HG03457 (cell line): Measurements from ENCODE around the gene LMNB1.
"Not testable (repeated sequence)": the region's sequence is repeated elsewhere in the genome, so short reads cannot be mapped to it uniquely, and the experiment has no call there.

Experiments used
- ATAC-seq: cut with Tn5 transposase; IDR thresholded peaks from one replicate; pipeline ENCODE4 v1.9.1; 2021; ENCODE audit warnings: moderate number of reproducible peaks; ENCODE audit not compliant: unreplicated experiment

LMNB1 gene

DNA sequence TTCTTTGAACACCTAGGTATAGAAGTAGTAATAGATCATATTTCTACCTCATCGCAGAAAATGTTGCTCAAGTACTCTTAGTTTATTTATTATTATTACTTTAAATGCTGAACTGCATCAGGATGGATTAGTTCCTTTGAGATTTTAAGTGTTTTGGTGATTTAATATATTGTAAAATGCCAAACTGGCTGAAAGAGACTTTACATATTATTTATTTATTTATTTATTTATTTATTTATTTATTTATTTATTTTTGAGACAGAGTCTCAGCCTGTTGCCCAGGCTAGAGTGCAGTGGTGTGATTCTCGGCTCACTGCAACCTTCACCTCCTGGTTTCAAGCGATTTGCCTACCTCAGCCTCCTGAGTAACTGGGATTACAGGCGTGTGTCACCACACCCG is 42.3 kb downstream of the LMNB1 start:
- no peak for ATAC-seq

DNA sequence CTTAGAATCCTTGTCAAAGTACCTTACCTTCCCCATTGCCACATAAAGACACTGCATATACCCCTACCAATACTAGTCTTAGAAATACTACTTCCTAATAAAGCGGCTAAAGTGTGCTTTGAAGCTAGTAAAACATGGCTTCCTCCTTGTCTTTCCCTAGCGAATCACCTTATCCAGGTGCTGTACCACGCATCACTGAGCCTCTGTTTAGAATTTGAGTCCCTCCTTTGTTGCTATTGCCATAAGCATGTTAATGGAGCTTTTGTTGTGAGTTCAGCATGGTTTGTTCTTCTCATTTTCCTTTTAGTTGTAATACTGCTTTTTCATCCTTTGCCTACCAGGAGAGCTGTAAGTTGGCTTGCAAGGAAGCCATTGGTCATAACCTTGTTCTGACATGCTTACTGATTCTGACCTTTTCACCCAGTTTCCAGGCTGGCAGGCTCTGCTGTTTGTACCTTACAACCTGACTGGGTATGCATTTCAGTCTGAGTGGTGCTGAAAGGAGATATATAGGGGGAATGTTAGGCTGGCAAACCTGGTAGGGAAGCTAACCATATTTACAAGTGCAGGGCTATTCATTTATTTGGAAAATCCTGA is 49.8 kb downstream of the LMNB1 start:
- no peak for ATAC-seq

DNA sequence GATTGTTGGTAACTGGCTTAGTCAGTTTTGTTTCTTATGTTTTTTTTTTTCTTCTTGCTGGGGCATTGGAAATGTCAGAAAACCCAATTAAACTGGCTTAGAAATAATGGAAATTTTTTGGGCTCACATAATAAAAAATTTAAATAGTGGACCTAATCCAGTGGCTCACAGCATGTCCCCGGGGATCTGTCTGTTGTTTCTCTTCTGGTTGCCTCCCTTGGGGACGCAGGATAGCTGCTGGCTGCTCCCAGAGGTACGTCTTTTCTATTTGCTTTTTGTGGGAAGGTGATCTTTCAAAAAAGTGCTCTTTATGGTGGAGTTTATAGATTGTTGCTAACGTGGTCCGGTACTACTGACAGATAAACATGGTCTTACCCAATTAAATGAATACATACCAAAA is 52.2 kb downstream of the LMNB1 start:
- ATAC-seq, result no peak

DNA sequence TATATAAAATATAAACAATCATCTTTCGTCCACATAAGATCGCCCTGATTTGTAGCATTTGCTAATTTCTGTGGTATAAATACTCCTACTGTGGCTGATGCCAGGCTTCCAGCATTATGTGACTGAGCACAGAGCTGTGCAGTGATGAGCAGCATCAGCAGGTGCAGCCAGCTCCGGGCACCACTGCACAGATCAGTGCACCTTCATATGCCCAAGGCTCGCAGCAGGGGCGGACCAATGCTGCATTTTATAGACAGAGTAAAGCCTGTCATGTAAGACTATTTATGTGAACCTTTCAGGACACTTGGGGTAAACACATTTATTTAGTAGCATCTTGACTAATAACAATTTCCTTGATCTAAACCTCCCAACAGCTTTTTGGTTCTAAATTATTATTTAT is 53.1 kb downstream of the LMNB1 start:
- ATAC-seq, result no peak

DNA sequence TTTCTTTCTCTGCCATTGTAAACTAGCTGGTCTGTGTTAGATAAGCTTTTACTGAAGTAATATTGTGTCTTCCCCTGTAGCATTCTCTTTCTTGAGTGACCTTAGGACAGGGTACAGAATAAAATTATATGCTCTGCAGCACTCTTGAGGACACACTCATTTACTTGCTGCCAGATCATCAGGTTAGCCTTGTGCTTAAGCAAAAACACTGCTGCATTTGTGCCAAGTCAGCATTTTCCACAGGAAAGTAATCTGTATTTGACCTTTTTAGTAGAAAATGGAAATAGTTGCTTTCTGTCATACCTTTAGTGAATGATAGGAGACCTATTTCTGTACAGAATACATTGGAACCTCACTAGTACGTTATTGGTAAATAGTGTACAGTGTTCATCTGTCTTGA is 54.2 kb downstream of the LMNB1 start:
- no peak for ATAC-seq

DNA sequence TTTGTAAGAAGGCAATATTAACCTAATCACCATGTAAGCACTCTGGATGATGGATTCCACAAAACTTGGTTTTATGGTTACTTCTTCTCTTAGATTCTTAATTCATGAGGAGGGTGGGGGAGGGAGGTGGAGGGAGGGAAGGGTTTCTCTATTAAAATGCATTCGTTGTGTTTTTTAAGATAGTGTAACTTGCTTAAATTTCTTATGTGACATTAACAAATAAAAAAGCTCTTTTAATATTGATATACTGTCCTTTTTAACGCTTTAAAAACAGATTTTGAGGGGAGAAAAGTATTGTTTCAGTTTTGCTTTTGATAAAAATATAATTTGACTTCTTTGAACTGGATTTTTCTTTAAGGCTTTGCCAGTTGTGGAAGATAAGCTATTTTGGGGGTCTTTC is 59.8 kb downstream of the LMNB1 start:
- no peak for ATAC-seq

DNA sequence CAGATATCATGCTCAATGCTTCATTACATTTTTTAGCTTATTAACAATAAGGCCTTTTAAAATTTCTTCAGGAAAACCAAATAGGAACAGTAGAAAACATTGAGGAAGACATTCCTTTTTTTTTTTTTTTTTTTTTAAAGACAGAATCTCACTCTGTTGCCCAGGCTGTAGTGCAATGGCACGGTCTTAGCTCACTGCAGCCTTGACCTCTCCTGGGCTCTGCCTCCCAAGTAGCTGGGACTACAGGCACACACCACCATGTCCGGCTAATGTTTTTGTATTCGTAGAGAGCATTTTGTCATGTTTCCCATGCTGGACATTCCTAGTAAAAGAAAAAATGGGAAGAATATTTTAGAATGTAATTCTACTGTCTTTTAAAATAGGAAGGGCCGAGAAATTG is 60.3 kb downstream of the LMNB1 start:
- ATAC-seq, result no peak

DNA sequence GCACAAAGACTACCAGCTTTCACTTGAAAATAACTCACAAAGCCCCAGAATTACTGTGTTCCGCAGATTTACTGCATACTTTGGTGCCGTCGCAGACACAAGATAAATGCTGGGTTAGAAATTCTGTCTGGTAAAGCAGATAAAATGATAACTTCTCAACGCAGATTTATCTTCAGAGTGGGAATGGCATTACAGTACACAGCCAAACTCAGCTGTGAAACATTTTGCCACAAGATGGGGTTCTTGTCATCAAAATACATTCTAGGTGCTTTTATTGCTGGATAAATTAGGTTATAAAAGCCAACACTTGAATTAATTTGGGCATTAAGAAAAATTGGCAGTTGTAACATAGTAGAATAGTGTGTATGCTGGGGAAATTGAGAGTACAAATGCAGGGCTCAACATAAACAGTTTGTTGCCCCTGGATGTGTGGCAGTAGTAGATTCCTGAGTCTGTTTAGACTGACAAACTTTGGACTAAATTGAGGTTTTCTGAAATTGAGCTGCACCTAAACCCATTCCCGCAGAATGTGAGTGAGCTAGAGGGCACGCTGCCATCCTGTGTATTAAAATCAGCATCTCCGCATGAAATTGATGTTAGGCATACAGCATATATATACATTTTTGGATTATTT is 61.1 kb downstream of the LMNB1 start:
- no peak for ATAC-seq

DNA sequence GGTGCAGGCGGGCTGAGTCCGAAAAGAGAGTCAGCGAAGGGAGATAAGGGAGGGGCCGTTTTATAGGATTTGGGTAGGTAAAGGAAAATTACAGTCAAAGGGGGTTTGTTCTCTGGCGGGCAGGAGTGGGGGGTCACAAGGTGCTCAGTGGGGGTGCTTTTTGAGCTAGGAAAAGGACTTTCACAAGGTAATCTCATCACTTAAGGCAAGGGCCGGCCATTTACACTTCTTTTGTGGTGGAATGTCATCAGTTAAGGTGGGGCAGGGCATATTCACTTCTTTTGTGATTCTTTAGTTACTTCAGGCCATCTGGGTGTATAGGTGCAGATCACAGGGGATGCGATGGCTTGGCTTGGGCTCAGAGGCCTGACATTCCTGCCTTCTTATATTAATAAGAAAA is 62.5 kb downstream of the LMNB1 start:
- not testable (repeated sequence) for ATAC-seq

DNA sequence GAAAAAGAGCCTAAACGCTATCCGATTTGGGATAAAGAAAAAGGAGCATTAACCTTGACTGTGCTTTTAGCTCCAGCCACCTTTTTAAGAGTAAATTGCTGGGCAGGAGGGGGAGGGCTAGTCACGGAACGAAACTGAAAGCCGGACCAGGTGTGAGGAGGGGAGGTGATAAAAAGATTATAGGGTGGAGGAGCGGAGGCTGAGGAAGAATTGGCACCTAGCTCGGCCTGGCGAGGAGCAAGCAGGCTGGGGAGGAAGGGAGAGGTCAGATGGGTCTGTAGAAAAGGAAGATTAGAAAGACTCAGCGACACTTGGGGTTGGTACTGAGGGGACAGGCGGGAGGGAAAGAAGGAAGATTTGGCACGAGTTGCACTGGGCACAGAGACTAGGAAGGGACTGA is 66.4 kb downstream of the LMNB1 start:
- ATAC-seq, result not testable (repeated sequence)

DNA sequence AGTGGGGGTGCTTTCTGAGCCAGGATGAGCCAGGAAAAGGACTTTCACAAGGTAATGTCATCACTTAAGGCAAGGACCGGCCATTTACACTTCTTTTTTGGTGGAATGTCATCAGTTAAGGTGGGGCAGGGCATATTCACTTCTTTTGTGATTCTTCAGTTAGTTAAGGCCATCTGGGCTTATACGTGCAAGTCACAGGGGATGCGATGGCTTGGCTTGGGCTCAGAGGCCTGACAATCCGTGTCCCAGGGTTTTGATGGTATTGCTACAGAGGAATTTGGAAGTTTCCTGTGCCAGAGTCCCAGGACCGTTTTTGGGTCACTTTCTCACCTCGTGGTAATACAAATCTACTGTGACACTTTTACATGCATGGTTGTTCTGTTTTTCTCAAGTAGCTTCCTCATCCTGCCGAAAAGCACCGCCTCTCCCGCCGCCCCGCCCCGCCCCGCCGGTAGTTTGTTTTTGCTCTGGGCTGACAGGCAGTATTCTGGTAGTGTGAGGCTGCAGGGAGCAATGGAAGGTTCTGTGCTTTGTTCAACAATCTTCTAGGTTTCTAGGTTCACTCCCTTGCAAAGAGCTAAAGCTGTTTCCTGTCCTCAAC is 68.6 kb downstream of the LMNB1 start:
- ATAC-seq, result peak; percentile 84

DNA sequence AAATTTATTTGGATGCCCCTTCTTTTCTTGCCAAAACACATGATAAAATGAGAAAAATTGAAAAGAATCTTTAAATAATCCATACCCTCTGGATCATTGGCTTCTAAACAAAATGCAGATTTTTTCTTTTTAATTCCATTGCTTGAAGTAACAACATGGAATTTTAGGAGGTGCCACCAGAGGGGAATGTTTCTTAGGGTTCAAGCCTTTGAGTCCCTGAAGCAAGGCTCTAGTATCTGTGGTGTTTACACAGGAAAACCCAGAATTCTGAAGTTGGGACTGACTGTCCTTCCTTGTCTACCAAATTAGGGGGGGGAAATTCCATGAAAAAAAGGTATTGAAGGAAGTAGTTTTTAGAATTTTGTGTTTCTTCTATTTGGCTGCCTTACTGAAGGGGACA is 69.4 kb downstream of the LMNB1 start:
- no peak for ATAC-seq

DNA sequence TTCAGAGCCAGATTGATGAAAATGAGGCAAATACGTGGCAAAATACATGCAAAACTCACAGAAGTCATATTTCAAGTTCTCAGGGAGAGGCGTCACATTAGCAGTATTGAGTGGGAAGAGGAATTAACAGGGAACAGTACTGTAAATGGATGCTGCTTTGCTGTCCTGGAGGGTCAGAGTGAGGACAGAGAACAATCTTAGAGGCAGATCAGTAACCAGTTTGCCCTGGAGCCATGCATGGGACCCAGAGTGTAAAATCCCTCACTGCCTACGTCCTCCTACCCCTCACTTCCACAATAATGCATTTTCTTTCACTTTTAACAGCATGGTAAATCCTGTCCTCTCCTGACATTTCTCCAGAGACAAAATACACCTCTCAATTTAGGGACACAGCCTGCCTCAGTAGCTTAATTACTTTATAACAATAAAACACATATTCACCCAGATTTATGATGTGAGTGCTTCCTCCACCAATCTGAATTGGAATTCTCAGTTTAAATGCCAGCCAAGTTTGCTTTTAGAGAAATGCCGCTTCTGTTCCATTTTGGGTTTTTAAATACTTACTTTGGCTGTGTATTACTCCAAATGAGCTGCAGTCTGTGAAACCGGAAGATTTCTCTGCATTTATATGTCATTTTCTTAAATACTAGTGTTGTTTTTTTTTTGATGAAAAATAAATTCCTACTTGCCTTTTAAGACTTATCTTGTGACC is 70.0 kb downstream of the LMNB1 start:
- no peak for ATAC-seq

DNA sequence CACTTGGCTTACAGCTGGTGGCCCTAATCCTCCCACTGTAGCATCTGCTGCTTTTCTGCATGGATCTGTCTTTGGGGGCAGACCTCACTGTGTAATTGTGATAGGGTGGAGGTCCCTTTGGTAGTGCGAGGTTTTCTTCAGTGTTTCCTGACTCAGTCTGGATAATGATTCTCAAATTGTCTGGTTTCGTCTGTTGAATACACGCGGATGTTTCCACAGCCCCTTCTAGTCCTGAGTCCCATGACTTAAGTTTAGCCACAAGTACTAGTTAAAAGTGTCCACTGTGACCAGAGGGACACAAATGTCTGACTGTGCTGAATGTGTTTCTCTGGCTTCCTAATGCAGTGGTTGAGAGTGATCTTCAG is 70.5 kb downstream of the LMNB1 start:
- no peak for ATAC-seq

DNA sequence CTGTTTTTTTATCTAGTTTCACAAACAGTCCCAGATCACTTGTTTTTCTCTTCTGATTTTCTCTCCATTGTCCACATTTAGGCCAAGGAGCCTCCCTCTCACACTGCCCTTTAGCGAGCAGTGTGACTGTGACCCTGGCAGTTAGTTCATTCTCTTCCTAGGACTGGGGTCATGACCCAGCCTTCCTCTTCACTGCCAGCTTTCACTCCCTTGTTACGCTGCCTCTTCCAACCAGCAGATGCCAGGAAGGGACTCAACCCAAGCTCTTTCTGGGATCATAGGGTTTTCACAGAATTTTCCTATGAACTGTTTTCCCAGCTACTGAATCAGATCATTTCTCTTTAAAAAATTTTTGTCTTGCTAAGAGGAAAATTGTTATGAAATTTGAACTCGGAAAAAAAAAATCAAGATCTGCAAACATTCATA is 70.9 kb downstream of the LMNB1 start:
- no peak for ATAC-seq

DNA sequence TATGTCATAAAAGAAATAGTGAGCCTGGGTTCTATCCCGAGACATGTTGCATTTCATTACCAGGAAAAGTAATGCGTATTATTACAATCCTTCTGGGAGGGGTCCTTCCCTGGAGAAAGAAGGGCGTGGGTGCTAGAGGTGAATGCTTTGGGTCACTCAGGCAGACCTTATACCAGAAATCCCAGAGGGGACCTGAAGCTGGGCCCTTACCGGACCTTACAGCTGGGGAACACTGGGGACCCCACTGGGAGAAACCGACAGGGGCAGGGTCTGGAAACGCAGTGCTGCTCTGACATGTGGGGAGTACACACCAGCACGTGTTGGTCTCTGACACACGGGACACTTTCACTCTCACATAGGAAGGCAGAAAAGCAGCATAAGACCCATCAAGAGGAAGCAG is 71.3 kb downstream of the LMNB1 start:
- ATAC-seq, result no peak

DNA sequence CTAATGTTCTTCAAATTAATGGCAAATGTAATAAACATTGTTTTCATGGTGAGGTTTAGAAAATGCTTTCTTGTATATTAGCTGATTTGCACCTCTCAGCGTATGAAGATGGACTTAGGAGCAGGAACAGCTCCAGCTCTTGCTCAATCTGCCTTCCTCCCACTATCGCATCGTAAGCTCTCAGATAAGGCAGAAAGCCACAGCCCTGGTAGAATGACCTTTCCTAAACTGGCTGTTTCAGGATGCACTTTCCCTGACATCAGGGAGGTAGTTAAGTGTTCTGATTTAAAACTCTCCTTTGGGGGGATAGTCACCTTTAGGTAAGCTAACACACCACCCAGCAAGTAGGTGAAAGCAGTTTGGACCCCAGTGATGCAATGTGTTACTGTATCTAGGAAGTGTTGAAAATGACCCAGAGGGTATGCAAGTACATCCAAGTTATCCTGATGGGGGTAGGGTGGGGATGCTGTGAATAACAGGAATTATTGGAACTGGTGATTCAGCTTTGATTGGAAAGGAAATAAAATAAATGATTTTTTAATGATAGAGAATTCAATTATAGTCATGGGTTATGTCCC is 72.3 kb downstream of the LMNB1 start:
- ATAC-seq, result no peak

DNA sequence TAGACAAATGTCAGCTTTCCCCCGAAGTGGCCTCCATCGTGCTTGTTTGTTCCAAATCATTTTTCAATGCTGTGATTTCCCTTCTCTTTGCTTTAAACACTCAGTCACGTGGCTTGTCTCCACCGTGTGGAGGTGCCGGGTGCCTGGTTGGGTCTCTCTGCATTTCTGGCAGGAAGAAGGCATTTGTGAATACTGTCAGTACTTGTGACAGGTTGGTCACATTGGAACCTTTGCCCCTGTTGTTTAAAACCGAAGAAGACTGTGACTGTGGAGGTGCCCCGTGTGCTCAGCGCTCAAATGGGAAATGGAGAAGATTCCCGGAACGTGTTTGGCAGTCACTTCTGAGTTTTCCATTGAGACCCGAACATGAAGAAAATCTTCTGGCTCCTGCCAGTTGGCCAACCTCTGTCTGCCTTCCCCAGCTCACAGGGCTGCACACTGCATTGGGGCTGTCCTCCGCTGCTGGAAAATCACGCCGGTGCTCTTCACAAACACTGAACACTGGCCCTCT is 74.6 kb downstream of the LMNB1 start:
- no peak for ATAC-seq

DNA sequence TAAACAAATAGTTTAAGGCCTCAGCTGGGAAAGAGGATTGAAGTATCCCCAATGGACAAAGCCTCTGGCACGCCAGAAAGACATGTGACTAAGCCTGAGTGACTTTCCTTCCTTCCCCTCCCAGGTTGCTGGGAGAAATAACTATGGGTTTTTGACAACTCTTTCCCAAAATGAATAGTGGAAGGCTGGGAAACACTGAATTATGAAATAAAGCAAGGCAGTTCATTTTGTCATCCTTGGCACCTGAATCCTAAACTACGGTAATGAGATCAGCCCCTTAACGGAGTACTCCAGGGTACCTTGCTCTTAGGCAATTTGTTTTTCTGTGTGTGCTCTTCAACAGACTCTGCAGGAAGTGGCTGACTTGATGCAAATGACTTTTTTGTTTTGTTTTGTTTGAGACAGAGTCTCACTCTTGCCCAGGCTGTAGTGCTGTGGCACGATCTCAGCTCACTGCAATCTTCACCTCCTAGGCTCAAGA is 75.2 kb downstream of the LMNB1 start:
- ATAC-seq, result peak; percentile 74

DNA sequence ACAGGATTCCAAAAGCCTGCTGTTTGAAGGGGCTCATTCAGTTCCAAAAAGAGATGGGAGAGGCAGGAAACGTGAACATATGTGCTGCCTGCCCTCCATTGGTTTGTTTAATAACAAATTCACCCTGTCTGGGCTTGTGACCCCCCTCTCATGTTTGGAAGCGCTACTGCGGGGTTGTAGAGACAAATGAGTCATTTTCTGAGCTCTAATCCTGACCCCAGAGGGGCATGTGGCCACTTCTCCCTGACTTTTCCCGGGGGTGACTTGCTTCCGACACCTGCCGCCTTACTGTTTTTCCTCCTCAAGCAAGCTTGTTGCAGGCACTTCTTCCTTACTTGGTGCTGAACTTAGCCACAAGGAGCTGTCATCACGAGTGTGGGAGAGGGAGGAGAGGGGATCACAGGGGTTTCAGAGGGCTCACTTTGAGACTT is 75.9 kb downstream of the LMNB1 start:
- ATAC-seq, result no peak

DNA sequence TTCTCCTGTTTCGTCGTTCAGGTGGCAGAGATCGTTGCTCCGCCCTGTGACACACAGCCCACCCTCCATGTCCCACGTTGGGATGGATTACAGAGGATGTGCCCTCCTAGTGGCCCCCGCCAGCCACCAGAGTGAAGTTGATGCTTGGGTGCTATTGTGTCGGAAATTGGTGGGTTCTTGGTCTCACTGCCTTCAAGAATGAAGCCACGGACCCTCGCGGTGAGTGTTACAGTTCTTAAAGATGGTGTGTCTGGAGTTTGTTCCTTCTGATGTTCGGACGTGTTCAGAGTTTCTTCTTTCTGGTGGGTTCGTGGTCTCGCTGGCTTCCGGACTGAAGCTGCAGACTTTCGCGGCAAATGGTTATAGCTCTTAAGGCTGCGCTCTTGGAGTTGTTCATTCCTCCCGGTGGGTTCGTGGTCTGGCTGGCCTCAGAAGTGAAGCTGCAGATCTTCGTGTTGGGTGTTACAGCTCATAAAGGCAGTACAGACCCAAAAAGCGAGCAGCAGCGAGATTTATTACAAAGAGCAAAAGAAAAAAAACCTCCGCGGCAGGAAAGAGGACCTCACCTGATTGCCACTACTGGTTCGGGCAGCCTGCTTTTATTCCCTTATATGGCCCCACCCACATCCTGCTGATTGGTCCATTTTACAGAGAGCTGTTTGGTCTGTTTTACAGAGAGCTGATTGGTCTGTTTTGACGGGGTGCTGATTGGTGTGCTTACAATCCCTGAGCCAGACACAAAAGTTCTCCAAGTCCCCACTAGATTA is 76.8 kb downstream of the LMNB1 start:
- ATAC-seq, result not testable (repeated sequence)
